Astrocyte of the spinal cord (primary cell): ENCODE measurements around the gene HSPA1L.
"Not testable (repeated sequence)": the region's sequence is repeated elsewhere in the genome, so short reads cannot be mapped to it uniquely, and the experiment has no call there.

ENCODE experiments used
- DNase-seq: peaks from one replicate; pipeline ENCODE4 v3.0.0; 2011; ENCODE audit warnings: low read depth, low spot score
- H3K4me3 ChIP-seq: 2 replicates; pipeline ENCODE4 v1.5.1; 2011; ENCODE audit warnings: low read depth, mild to moderate bottlenecking, low read length, moderate library complexity
- CTCF ChIP-seq: IDR thresholded peaks from 2 replicates; pipeline ENCODE4 v1.5.1; 2012; ENCODE audit warnings: low read depth, mild to moderate bottlenecking, low read length, inconsistent platforms
- in situ Hi-C: cut with HindIII; loops from 2 replicates; pipeline ENCODE4 v1.10.0; 2017; ENCODE audit warnings: low sequenced_read_pairs

Gene HSPA1L

GRCh38 chr6:31829633-31830283, 14.7 kb upstream of the HSPA1L start:
- DNase-seq = peak; percentile 69
- peak overlapping the region; percentile 72 for H3K4me3 ChIP-seq
- in situ Hi-C loops = no loop called here
- peak; percentile 24 for TF ChIP-seq CTCF

GRCh38 chr6:31827286-31828079, 12.4 kb upstream of the HSPA1L start, which contains the start of gene HSPA1B:
Gene HSPA1B (plus strand): TSS chr6:31827738. CDS start chr6:31827951, 213 bp downstream.
- in situ Hi-C loops = no loop called here
- no peak for TF ChIP-seq CTCF
- peak; percentile 100 for DNase-seq
- peak within 1 kb of the TSS; percentile 76 for H3K4me3 ChIP-seq

- in situ Hi-C loops = no loop called here
- H3K4me3 ChIP-seq = peak overlapping the region; percentile 43
- no peak for DNase-seq
- TF ChIP-seq CTCF = no peak
Measured at GRCh38 chr6:31826793-31827285, 11.8 kb upstream of the HSPA1L start.

GRCh38 chr6:31825553-31825952, 10.5 kb upstream of the HSPA1L start:
- TF ChIP-seq CTCF = no peak
- no peak for DNase-seq
- no peak overlapping the region for H3K4me3 ChIP-seq
- in situ Hi-C loops = no loop called here

- in situ Hi-C loops, H3K4me3 ChIP-seq, DNase-seq: not testable (repeated sequence)
Measured at GRCh38 chr6:31823592-31824196, 8.6 kb upstream of the HSPA1L start.

- no peak for TF ChIP-seq CTCF
- peak overlapping the region; percentile 58 for H3K4me3 ChIP-seq
- DNase-seq = peak; percentile 77
- in situ Hi-C loops = no loop called here
Measured at GRCh38 chr6:31822036-31822821, 7.1 kb upstream of the HSPA1L start.
